SHP77 (cell line): ENCODE measurements around the gene FOXN3.
A peak's percentile ranks its signal among the peaks of the same experiment; 100 is the strongest.
"Not testable (repeated sequence)": the region's sequence is repeated elsewhere in the genome, so short reads cannot be mapped to it uniquely, and the experiment has no call there.

Experiments used
- DNase-seq, 2 experiments: peaks; one replicate each; lab custom pipeline; 2025; lab: John Stamatoyannopoulos, UW

Gene FOXN3

DNA sequence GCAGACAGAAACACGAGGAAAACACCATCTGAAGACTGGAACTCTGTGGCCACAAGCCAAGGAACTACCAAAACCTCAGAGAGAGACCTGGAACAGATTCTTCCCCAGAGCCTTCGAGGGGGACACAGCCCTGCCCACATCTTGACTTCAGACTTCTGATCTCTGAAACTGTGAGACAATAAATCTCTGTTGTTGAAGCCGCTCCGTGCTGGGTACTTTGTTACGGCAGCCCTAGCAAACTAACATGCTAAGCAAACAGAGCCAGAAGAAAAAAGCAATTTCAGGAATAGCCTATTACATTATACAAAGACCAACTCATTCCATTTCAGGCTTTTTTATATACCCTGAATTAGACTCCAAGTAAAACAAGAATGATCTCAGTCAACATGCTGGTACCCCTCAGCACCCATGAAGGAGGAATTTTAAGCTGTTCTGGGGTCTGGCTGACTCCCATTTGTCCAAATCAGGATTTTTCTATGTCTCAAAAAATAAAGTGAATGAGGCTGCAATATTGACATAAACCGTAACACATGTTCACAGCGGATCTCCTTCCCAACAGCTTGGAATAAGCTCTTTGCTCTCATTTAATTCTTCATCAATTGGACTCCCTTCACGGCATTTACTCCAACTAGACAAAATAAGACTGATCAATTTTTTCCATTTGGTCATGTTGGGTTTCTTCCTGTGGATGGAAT is 190.1 kb downstream of the FOXN3 start:
- no peak for DNase-seq

DNA sequence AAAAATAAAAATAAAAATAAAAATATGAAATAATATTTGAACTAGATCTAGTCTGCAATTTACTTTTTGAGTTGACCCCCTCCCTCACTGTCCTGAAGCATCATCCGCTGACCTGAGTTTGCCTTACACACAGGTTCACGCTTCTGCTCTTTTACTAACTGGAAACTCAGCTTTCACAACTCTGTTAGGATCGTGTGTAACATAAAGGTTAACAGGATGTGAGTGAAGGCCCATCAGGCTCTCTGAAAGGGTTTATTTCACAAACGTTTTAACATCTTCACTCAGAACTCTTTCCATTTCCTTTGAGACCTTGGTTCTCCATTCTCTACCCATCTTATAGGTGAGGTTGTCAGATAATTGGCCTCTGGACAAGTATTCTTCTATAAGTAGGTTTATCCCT is 191.4 kb downstream of the FOXN3 start:
- DNase-seq: no peak

- DNase-seq: no peak
Observed at GRCh38 chr14:89221109-89221810, 195.8 kb downstream of the FOXN3 start.

- DNase-seq: no peak
Observed at GRCh38 chr14:89219051-89219450, 198.0 kb downstream of the FOXN3 start.

DNA sequence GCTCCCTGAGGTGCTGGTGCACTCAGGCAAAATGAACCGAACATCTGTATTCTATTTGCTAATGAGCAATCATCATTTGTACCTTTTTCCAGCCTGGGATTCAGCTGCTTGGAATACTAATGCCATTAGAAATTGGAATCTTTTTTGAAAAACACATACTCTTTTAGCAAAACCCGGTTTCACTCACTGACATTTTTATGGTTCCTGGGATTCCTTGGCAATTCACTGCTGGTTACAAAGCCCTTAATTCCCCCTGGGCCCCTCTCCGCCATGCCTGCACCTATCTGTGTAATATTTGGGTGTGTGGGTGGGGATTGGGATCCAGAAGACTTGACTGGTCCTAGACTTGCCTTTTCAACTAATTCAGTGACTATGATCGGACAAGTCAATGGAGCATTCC is 199.1 kb downstream of the FOXN3 start:
- no peak for DNase-seq

DNA sequence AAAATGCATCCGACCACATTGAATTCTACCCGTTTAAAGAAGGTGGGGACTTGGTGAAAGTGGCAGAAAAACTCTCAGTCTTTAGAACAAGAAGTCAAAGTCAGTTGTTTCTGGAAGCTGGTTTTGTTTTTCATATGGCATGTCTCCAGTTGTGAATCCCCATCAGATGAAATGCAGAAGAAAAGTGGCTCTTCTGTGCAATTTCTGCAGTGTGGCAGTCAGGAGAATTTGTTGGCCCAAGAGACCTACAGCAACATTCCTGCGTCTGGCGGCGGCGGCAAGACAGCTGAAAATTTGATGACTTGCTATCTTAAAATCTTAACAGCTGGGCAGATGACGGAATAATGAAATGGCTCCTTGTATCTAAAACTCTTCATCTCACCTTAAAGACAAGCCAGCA is 201.5 kb downstream of the FOXN3 start:
- no peak for DNase-seq

GRCh38 chr14:89215114-89215513 is 201.9 kb downstream of the FOXN3 start:
- DNase-seq: no peak

DNA sequence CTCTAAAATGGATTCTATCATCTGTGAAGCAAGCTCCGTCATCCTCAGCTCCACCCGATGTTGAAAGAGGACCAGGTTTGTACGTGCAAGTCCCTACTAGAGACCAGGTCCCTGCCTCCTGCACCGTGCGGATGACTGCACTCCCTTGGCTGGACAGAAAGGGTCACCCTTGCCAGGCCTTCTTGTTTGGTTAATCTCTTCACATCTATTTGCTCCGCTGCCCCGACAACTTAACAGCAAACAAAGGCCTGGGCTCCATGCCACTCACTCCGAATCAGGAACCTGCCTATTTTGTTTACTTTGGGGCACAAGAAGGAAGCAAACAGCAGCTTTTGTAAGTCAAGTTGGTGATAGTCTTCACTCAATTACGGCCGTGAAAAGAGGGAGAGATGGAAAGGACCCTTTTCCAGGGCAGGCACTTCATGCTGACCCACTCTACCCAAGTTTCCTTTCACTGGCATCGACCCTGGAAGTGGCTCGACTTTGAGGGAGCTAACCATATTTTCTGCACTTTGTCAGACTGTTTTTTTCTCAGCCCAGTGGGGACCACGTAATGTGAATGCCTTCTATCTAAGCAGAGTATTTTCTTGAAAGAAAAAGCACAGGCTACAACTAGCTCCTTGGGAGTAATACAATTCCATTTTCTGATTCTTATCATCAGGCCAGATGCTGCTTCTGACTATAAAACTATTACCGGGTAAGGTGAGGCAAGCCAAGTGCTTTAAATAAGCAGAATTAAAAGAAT is 202.6 kb downstream of the FOXN3 start:
- peak; percentile 90 to 93 for DNase-seq

DNA sequence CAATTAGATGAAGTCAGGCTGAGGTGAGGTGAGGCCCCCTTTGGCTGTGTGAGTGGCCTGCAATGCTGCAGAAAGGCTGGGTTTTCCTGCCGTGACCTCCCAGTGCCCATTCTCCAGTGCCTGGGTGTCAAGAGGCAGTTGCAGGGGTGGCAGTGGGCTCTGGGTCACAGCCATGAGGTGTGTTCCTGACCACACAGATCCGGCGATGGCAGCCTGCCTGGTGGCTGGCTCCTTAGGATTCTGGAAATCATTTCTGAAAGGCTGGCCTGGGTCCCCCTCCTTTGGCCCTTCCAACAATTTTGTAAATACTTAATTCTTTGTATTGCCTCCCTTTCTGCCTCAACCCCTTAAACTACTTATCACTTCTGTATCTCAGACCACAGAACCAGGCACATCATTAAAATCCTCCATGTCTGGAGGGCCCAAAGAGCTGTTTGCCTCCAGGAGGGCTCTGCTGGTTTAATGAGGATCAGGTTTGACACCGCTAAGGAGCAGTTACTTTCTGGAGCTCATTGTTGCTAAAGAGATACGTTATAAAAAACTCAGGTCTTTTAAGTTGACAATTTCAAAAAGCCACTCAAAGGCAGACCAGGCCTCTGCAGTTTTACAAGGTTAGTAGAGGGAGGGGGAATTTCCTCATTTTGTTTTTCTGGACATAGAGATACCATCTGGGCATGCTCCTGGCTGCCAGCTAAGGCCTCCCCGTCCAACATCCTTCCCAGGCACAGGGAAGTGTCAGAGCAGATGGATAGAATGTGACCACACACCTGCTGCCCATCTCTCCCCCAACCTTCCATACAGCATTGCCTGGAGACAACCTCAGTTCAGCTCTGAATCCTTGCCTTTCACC is 204.4 kb downstream of the FOXN3 start:
- DNase-seq: no peak

GRCh38 chr14:89209558-89209957 is 207.5 kb downstream of the FOXN3 start:
- DNase-seq: no peak

DNA sequence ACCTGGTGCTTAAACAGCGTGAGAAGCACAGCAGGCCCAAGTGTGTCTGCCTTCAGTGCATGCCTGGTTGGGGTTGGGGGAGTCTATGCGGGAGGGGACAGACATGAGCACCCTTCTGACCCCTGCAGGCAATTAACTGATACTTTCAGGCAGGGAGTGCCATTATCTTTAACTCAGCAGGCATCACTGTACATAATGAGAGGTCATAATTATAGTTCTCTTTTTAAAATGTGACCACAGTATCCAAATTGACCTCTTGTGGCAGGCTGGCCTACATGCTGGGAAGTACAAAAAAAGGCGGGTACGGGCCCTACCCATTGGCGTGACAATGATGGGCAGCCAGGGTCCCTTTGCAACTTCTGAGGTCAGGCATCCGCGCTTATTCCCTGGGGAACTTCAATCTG is 209.1 kb downstream of the FOXN3 start:
- DNase-seq: no peak

DNA sequence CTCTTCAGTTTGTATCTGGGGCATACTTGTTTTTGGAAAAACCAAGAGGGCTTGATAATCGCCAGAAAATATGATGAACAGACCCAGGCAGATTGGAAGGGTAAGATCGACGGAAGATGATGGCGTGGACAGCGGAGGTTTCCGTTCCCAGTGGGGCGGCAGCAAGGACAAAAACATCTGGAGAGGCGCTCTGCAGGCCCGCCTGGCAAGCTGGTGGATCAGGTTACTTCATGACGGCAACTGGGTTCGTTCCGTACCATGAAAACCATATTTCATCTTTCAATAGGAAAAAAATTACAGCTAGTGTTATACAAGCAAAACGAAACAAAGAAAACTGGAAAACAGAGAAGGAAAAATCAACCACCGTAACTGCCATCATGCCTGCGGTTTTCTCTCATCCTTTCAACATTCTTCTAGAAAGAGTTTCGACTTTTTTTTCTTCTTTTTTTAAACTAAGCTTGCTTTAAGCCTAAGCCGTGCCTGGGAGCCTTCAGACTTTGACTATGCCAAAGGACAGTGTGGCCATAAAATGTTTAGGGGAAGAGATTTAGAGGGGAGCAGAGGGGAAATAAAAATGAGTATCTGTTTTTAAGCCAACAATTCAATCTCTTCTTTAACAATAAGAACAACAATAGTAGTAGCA is 210.5 kb downstream of the FOXN3 start:
- no peak for DNase-seq

DNA sequence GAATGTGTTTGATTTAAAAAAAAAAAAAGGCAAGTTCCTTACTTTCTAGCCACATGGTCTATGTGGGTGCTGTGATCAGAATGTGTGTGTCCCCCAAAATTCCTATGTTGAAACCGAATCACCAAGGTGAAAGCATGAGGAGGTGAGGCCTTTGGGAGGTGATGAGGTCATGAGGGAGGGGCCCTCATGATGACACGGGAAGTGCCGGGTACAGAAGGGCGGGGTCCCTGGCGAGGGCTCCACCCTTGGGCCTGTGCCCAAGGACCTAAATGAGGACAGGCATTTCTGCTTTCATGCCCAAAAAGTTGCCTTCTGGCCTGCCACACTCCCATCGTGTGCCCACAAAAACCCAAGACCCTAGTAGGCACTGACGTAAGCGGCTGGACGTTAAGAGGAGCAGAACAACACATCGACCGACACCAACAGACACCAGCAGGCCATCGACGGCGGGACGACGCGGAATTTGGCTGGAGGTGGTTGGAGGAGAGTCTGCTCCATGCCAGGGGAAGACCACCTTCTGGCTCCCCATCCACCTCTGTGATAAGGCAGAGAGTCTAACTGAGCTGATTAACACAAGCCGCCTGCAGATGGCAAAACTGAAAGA is 211.8 kb downstream of the FOXN3 start:
- no peak for DNase-seq

DNA sequence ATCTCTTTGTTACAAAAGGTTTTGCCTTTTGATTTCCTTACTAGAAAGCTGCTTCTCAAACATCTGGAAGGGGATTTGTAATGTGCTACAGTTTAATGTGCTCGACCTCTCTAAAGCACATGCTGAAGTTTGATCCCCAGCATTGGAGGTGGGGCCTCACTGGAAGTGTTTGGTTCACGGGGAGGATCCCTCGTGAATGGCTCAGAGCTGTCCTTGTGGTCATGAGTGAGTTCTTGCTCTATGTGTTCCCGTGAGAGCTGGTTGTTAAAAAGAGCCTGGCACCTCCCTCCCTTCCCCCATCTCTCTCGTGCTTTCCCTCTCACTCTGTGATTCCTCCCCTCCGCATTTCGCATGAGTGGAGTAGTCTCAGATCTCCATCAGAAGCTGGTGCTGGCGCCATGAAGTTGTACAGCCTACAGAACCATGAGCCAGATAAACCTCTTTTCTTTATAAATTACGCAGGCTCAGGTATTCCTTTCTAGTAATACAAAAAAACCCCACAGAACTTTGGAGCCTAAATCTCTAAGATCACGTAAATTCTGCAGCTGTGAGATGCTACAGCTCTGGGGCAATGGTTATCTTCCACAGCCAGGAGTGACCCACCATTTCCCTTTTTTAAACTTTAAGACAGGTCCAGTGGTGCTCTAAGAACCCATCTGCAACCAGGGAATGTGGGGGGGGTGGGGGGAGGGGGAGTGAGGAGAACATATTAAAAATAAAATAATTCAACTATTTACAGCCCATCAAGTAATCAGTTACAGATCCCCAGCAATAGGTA is 214.4 kb downstream of the FOXN3 start:
- DNase-seq: no peak

DNA sequence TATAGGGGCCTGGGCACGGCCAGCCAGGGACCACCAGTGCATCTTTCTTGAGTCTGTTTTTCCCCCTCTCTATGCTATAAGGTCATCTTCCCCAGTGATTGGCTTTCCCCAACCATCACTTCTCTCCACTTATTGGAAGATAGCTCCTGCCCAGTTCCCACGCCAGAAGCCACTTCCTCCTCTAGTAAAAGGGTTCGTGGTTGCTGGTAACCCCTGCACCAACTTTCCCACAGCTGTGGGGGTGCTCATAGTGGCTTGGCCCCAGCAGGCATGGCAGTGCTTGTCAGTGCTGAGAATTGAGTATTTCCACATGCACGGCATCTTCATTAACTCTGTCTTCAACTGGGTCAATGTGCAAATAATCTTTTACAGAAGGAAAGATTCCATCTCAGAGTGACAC is 215.4 kb downstream of the FOXN3 start:
- no peak for DNase-seq

DNA sequence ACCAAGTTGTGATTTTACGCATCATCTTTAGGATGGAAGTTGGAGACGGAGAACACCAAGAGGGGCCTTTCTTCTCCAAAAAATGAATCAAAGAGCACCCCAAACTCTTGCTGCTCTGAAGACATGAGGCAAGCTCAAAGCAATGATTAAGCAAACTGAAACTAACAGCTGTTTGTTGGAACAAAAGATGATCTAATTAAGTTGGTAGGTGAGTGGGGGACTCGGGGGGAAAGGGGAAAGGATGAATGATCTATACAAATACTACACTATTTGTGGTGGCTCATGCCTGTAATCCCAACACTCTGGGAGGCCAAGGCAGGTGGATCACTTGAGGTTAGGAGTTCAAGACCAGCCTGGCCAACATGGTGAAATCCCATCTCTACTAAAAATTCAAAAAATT is 217.7 kb downstream of the FOXN3 start:
- DNase-seq: not testable (repeated sequence)

GRCh38 chr14:89198544-89199329 is 218.3 kb downstream of the FOXN3 start:
- DNase-seq: no peak

- DNase-seq: no peak
Observed at GRCh38 chr14:89197623-89198022, 219.4 kb downstream of the FOXN3 start.

- no peak for DNase-seq
Observed at GRCh38 chr14:89196545-89196944, 220.5 kb downstream of the FOXN3 start.

DNA sequence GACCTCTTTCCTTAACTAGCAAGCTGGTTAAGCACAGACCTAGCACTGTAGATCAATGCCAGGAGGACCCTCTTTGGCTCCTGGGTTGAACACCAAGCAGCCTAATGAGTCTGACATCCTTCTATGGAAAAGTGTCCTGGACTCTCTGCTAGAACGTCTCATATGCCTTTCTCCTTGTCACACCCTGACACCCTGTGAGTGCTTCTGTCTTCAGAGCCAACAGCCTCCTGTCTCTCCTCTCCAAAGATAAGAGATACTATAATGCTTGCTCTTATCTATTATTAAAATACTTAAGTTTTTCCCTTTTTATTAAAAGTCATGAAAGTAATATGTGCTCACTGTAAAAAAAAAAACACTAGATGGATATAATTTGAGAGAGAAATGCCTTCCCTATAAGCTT is 222.7 kb downstream of the FOXN3 start:
- DNase-seq: no peak
